Measurements from ENCODE around the gene MEPCE.

The MEPCE gene

DNA sequence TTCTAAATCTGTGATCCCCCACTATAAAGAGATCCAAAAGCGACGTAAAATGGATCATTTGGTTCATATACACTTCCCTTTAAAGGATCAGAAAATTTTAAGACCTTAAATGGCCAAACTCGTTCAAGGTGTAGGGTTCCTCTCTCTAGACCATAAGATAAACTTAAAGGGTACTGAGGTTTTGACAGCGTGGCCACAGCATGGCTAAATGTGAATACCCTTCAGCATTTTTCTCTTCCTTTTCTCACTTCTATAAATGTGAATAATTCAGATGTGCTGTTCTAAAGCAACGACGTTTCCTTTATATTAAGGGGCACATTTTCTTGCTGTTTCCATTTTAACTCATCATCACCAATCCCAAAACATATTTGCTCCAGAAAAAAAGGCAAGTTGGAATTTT is 6.3 kb upstream of the MEPCE start:
- H4K8ac ChIP-seq (ENCODE audit: low read depth, low read length), result no peak overlapping the region
- H3K56ac ChIP-seq (ENCODE audit: low read length), result no peak overlapping the region
- DNase-seq, result no peak

DNA sequence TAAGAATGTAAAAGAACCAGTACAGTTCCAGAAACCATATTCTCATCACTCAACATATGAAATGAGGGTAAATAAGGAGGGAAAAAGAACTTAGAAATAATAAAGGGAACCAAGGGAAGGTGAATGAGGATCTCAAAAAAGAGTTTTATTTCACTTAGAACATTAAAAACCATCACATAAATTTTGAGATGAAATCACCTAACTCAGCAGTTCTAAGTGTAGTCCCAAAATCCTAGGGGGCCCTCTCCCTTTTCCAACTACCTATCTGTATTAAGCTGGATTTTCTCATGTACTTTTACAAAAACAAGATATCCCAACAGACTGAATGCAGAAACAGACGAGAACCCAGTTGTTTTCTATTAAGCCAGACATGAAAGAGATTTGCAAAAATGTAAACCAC is 4.3 kb upstream of the MEPCE start:
- H3K36me3 ChIP-seq (ENCODE audit: control insufficient read depth, insufficient read depth, low read length), result no peaks in the 10 kb centered on the region
- no peak overlapping the region for H2BK120ac ChIP-seq (ENCODE audit: low read depth, low read length)
- H3K4me3 ChIP-seq (ENCODE audit: low read length), result no peak overlapping the region
- H3K4ac ChIP-seq (ENCODE audit: low read depth, low read length), result no peak overlapping the region
- H3K79me2 ChIP-seq (ENCODE audit: control insufficient read depth, insufficient read depth, low read length), result peaks cover 4% of the 10 kb centered on the region
- H4K8ac ChIP-seq (ENCODE audit: low read depth, low read length), result no peak overlapping the region
- no peak overlapping the region for H3K18ac ChIP-seq (ENCODE audit: low read length)
- H3K27ac ChIP-seq (ENCODE audit: low read depth, low read length), result no peak overlapping the region
- H4K5ac ChIP-seq (ENCODE audit: low read length), result no peak overlapping the region
- H2BK15ac ChIP-seq (replicated peaks; ENCODE audit: low read depth), result no peak overlapping the region
- H2BK5ac ChIP-seq (ENCODE audit: low read length), result no peak overlapping the region
- H3K27me3 ChIP-seq (ENCODE audit: insufficient read depth, low read length, poor library complexity), result no peaks in the 10 kb centered on the region
- no CpG with 5 or more reads among the region's 1 CpG for WGBS (ENCODE audit: extremely low coverage, insufficient coverage, low lambda C conversion rate)
- no peak overlapping the region for H3K9ac ChIP-seq (ENCODE audit: low read length)
- H3K23ac ChIP-seq (ENCODE audit: low read length), result no peak overlapping the region
- no peaks in the 10 kb centered on the region for H3K79me1 ChIP-seq (ENCODE audit: low read length)
- H3K56ac ChIP-seq (ENCODE audit: low read length), result no peak overlapping the region
- no peaks in the 10 kb centered on the region for H3K4me1 ChIP-seq (ENCODE audit: control insufficient read depth, low read depth, low read length)
- no peak overlapping the region for H2AK5ac ChIP-seq (ENCODE audit: low read length)
- no peak overlapping the region for H3K4me2 ChIP-seq (ENCODE audit: low read length)
- DNase-seq, result no peak

More for the DNA sequence above, 6.3 kb upstream of the MEPCE start:
- WGBS (ENCODE audit: extremely low coverage, insufficient coverage, low lambda C conversion rate), result no CpG with 5 or more reads among the region's 6 CpGs
- no peaks in the 10 kb centered on the region for H3K79me1 ChIP-seq (ENCODE audit: low read length)
- no peak overlapping the region for H3K4me2 ChIP-seq (ENCODE audit: low read length)
- no peak overlapping the region for H3K18ac ChIP-seq (ENCODE audit: low read length)
- no peak overlapping the region for H2AK5ac ChIP-seq (ENCODE audit: low read length)
- no peaks in the 10 kb centered on the region for H3K4me1 ChIP-seq (ENCODE audit: control insufficient read depth, low read depth, low read length)
- H2BK5ac ChIP-seq (ENCODE audit: low read length), result no peak overlapping the region
- no peak overlapping the region for H2BK15ac ChIP-seq (replicated peaks; ENCODE audit: low read depth)
- no peak overlapping the region for H2BK120ac ChIP-seq (ENCODE audit: low read depth, low read length)
- no peak overlapping the region for H3K9ac ChIP-seq (ENCODE audit: low read length)
- no peak overlapping the region for H3K23ac ChIP-seq (ENCODE audit: low read length)
- no peak overlapping the region for H3K4me3 ChIP-seq (ENCODE audit: low read length)
- H3K36me3 ChIP-seq (ENCODE audit: control insufficient read depth, insufficient read depth, low read length), result no peaks in the 10 kb centered on the region
- no peaks in the 10 kb centered on the region for H3K79me2 ChIP-seq (ENCODE audit: control insufficient read depth, insufficient read depth, low read length)
- no peak overlapping the region for H3K27ac ChIP-seq (ENCODE audit: low read depth, low read length)
- H3K4ac ChIP-seq (ENCODE audit: low read depth, low read length), result no peak overlapping the region
- no peak overlapping the region for H4K5ac ChIP-seq (ENCODE audit: low read length)
- no peaks in the 10 kb centered on the region for H3K27me3 ChIP-seq (ENCODE audit: insufficient read depth, low read length, poor library complexity)

DNA sequence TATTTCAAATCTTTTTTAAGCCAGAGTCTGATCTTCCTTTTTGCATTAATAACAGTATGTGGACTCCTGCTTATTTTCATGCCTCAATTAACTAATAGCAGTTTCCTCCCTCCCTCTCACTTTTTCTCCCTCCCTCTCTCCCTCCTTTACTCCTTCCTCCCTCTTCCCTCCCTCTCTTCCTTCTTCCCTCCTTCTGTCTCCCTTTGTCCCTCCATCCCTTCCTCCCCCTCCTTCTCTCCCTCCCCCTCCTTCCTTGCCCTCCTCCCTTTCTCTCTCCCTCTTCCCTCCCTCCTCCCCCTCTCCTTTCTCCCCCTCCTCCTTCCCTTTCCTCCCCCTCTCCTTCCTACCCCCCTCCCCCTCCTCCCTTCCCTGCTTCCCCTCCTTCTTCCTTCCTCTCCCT is 3.1 kb upstream of the MEPCE start:
- H3K18ac ChIP-seq (ENCODE audit: low read length), result no peak overlapping the region
- H3K9ac ChIP-seq (ENCODE audit: low read length), result no peak overlapping the region
- H3K36me3 ChIP-seq (ENCODE audit: control insufficient read depth, insufficient read depth, low read length), result peaks cover 1% of the 10 kb centered on the region
- peaks cover 7% of the 10 kb centered on the region for H3K4me1 ChIP-seq (ENCODE audit: control insufficient read depth, low read depth, low read length)
- no peaks in the 10 kb centered on the region for H3K27me3 ChIP-seq (ENCODE audit: insufficient read depth, low read length, poor library complexity)
- no peak overlapping the region for H3K4ac ChIP-seq (ENCODE audit: low read depth, low read length)
- DNase-seq, result no peak
- no peak overlapping the region for H4K8ac ChIP-seq (ENCODE audit: low read depth, low read length)
- no peak overlapping the region for H3K27ac ChIP-seq (ENCODE audit: low read depth, low read length)
- peaks cover 15% of the 10 kb centered on the region for H3K79me2 ChIP-seq (ENCODE audit: control insufficient read depth, insufficient read depth, low read length)
- H3K56ac ChIP-seq (ENCODE audit: low read length), result no peak overlapping the region
- no peak overlapping the region for H4K5ac ChIP-seq (ENCODE audit: low read length)
- H2BK120ac ChIP-seq (ENCODE audit: low read depth, low read length), result no peak overlapping the region
- H2BK5ac ChIP-seq (ENCODE audit: low read length), result no peak overlapping the region
- H3K4me3 ChIP-seq (ENCODE audit: low read length), result no peak overlapping the region
- peaks cover 9% of the 10 kb centered on the region for H3K79me1 ChIP-seq (ENCODE audit: low read length)
- no peak overlapping the region for H2BK15ac ChIP-seq (replicated peaks; ENCODE audit: low read depth)
- no peak overlapping the region for H2AK5ac ChIP-seq (ENCODE audit: low read length)
- no peak overlapping the region for H3K4me2 ChIP-seq (ENCODE audit: low read length)
- H3K23ac ChIP-seq (ENCODE audit: low read length), result no peak overlapping the region

DNA sequence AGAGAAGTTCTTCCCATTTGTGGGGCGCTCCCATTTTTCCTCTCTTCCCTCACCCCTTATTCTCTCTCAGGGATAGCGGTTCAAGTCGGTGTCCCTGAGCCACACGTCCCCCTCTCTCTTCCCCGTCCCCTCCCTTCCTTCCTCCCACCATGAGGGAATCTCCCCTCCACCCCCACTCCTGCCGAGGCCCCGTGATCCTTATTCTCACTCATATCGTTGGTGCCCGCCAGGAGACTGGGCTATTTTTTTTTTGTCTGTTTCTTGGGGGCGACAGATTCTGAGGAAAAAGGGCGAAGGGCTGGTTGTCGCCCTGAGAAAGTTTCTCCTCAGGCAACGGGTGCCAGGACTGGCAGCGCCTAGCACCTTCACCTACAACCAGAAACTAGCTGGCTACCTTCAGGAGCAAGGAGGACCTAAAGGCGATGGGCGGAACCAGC is 1.9 kb upstream of the MEPCE start:
- no peak overlapping the region for H2BK120ac ChIP-seq (ENCODE audit: low read depth, low read length)
- no CpG with 5 or more reads among the region's 16 CpGs for WGBS (ENCODE audit: extremely low coverage, insufficient coverage, low lambda C conversion rate)

DNA sequence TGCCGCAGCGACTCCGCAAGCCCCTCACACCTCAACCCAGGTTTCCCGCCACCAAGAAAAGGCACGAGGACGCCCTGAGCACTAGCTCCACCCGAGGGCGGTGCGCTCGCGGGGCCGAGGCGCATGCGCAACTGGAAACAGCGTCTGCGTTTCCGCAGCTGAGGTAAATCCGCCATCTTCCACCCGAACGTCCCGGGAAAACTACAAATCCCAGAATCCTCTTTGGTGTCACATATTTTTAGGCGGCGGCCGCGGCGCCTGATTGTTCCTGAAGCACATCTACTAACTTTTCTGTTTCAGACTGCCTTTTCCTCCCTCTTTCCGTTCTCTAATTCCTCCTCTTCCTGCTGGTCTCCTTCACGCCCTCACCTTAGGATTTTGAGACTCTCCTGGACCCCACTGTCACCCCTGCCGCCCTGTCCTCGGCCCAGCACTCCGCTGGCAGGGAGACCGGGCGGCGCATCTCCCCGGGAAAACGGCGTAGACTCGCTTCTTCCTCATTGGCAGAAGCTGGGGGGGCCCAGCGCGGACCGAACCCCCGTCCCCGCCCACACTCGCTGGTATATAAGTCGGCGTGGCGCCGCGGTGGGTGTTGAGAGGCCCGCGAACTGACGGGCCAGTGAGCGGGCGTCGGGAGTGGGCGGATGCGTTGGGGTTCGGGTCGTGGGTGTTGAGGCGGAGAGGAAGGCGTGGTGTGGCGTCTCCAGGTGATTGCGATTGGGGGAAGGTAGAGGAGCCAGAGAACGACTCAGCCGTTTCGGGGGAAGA is 1.2 kb upstream of the MEPCE start, which contains the start of gene ZCWPW1:
Gene ZCWPW1, minus strand, starts transcription at position 505 of the 768 bp plus-strand sequence. CDS start 8,054 bp downstream, outside the sequence.
- peak within 1 kb of the TSS; percentile 99 for H3K27ac ChIP-seq (ENCODE audit: low read depth, low read length)
- H4K5ac ChIP-seq (ENCODE audit: low read length), result peak within 1 kb of the TSS; percentile 12
- peak within 1 kb of the TSS; percentile 100 for H3K56ac ChIP-seq (ENCODE audit: low read length)
- no peak within 1 kb of the TSS for H2BK15ac ChIP-seq (replicated peaks; ENCODE audit: low read depth)
- peak within 1 kb of the TSS; percentile 99 for H2BK5ac ChIP-seq (ENCODE audit: low read length)
- H4K8ac ChIP-seq (ENCODE audit: low read depth, low read length), result no peak within 1 kb of the TSS
- H3K9ac ChIP-seq (ENCODE audit: low read length), result peak within 1 kb of the TSS; percentile 97
- H3K79me1 ChIP-seq (ENCODE audit: low read length), result peaks cover 20% of the 10 kb centered on the region
- H3K18ac ChIP-seq (ENCODE audit: low read length), result peak within 1 kb of the TSS; percentile 99
- H3K36me3 ChIP-seq (ENCODE audit: control insufficient read depth, insufficient read depth, low read length), result peaks cover 5% of the 10 kb centered on the region
- peaks cover 33% of the 10 kb centered on the region for H3K79me2 ChIP-seq (ENCODE audit: control insufficient read depth, insufficient read depth, low read length)
- WGBS (ENCODE audit: extremely low coverage, insufficient coverage, low lambda C conversion rate), result no CpG with 5 or more reads among the region's 66 CpGs
- peak within 1 kb of the TSS; percentile 75 for H2AK5ac ChIP-seq (ENCODE audit: low read length)
- peak within 1 kb of the TSS; percentile 76 for H3K4me3 ChIP-seq (ENCODE audit: low read length)
- no peak within 1 kb of the TSS for H2BK120ac ChIP-seq (ENCODE audit: low read depth, low read length)
- peak within 1 kb of the TSS; percentile 97 for H3K4me2 ChIP-seq (ENCODE audit: low read length)
- H3K23ac ChIP-seq (ENCODE audit: low read length), result no peak within 1 kb of the TSS
- peaks cover 12% of the 10 kb centered on the region for H3K4me1 ChIP-seq (ENCODE audit: control insufficient read depth, low read depth, low read length)
- H3K27me3 ChIP-seq (ENCODE audit: insufficient read depth, low read length, poor library complexity), result no peaks in the 10 kb centered on the region
- no peak within 1 kb of the TSS for H3K4ac ChIP-seq (ENCODE audit: low read depth, low read length)
- DNase-seq, result peak; percentile 98

More for the DNA sequence above, 1.9 kb upstream of the MEPCE start:
- Histone ChIP-seq H3K4ac (ENCODE audit: low read depth, low read length) (no peak overlapping the region), H3K4me1 (ENCODE audit: control insufficient read depth, low read depth, low read length) (peaks cover 12% of the 10 kb centered on the region), H3K4me3 (ENCODE audit: low read length) (no peak overlapping the region), H3K18ac (ENCODE audit: low read length) (no peak overlapping the region), H3K27me3 (ENCODE audit: insufficient read depth, low read length, poor library complexity) (no peaks in the 10 kb centered on the region), H2BK15ac (replicated peaks; ENCODE audit: low read depth) (no peak overlapping the region), H3K23ac (ENCODE audit: low read length) (no peak overlapping the region), H3K9ac (ENCODE audit: low read length) (no peak overlapping the region), H2AK5ac (ENCODE audit: low read length) (no peak overlapping the region), H4K5ac (ENCODE audit: low read length) (peak overlapping the region; percentile 12), H3K79me2 (ENCODE audit: control insufficient read depth, insufficient read depth, low read length) (peaks cover 28% of the 10 kb centered on the region), H4K8ac (ENCODE audit: low read depth, low read length) (no peak overlapping the region), H3K4me2 (ENCODE audit: low read length) (peak overlapping the region; percentile 10), H3K36me3 (ENCODE audit: control insufficient read depth, insufficient read depth, low read length) (peaks cover 3% of the 10 kb centered on the region), H2BK5ac (ENCODE audit: low read length) (no peak overlapping the region), H3K56ac (ENCODE audit: low read length) (peak overlapping the region; percentile 42), H3K27ac (ENCODE audit: low read depth, low read length) (no peak overlapping the region), H3K79me1 (ENCODE audit: low read length) (peaks cover 18% of the 10 kb centered on the region)
- no peak for DNase-seq
